T-helper 2 cell treated with Interferon-gamma antibody and Interleukin-4, amounts not matched to agents 5 μg/mL and 100 μg/mL, for 36 hours (primary cell): Measurements from ENCODE around the gene TSNAXIP1.

ENCODE experiments used
- DNase-seq: peaks from one replicate; pipeline ENCODE4 v3.0.0; 2021; ENCODE audit warnings: low spot score
- H3K27ac Mint-ChIP-seq: one replicate; pipeline ENCODE4 v1.8.0; 2021; ENCODE audit warnings: mild to moderate bottlenecking, mixed read lengths
- H3K27me3 Mint-ChIP-seq: one replicate; pipeline ENCODE4 v1.8.0; 2021; ENCODE audit warnings: low read depth, mixed read lengths
- H3K36me3 Mint-ChIP-seq: one replicate; pipeline ENCODE4 v1.8.0; 2021; ENCODE audit warnings: low read depth, mixed read lengths
- H3K4me1 Mint-ChIP-seq: one replicate; pipeline ENCODE4 v1.8.0; 2021; ENCODE audit warnings: low read depth, mixed read lengths
- H3K4me3 Mint-ChIP-seq: one replicate; pipeline ENCODE4 v1.8.0; 2022; ENCODE audit warnings: mild to moderate bottlenecking, moderate library complexity, mixed read lengths
- H3K9me3 Mint-ChIP-seq: one replicate; pipeline ENCODE4 v1.8.0; 2021; ENCODE audit warnings: mixed read lengths

Gene TSNAXIP1

GRCh38 chr16:67801883-67802282, 4.8 kb upstream of the TSNAXIP1 start:
- peaks cover 54% of the 10 kb centered on the region for H3K36me3 Mint-ChIP-seq
- H3K4me1 Mint-ChIP-seq, result peaks cover 44% of the 10 kb centered on the region
- no peak for DNase-seq

GRCh38 chr16:67803894-67804293, 2.8 kb upstream of the TSNAXIP1 start:
- Mint-ChIP-seq H3K4me3 (peak overlapping the region; percentile 45), H3K27ac (peak overlapping the region; percentile 55), H3K9me3 (no peaks in the 10 kb centered on the region), H3K4me1 (peaks cover 47% of the 10 kb centered on the region), H3K27me3 (no peaks in the 10 kb centered on the region), H3K36me3 (peaks cover 47% of the 10 kb centered on the region)
- DNase-seq, result no peak

More at GRCh38 chr16:67801883-67802282, 4.8 kb upstream of the TSNAXIP1 start:
- no peaks in the 10 kb centered on the region for H3K27me3 Mint-ChIP-seq
- no peaks in the 10 kb centered on the region for H3K9me3 Mint-ChIP-seq
- peak overlapping the region; percentile 69 for H3K27ac Mint-ChIP-seq
- peak overlapping the region; percentile 54 for H3K4me3 Mint-ChIP-seq

GRCh38 chr16:67804853-67805542, 1.7 kb upstream of the TSNAXIP1 start:
- Mint-ChIP-seq H3K4me3 (peak overlapping the region; percentile 95), H3K9me3 (no peaks in the 10 kb centered on the region), H3K4me1 (peaks cover 47% of the 10 kb centered on the region), H3K36me3 (peaks cover 41% of the 10 kb centered on the region), H3K27me3 (no peaks in the 10 kb centered on the region), H3K27ac (peak overlapping the region; percentile 83)
- DNase-seq, result no peak

GRCh38 chr16:67805718-67806427, 816 bp upstream of the TSNAXIP1 start:
- no peak for DNase-seq
- Mint-ChIP-seq H3K4me3 (peak overlapping the region; percentile 95), H3K4me1 (peaks cover 43% of the 10 kb centered on the region), H3K27me3 (no peaks in the 10 kb centered on the region), H3K36me3 (peaks cover 33% of the 10 kb centered on the region), H3K27ac (peak overlapping the region; percentile 83), H3K9me3 (no peaks in the 10 kb centered on the region)

DNA sequence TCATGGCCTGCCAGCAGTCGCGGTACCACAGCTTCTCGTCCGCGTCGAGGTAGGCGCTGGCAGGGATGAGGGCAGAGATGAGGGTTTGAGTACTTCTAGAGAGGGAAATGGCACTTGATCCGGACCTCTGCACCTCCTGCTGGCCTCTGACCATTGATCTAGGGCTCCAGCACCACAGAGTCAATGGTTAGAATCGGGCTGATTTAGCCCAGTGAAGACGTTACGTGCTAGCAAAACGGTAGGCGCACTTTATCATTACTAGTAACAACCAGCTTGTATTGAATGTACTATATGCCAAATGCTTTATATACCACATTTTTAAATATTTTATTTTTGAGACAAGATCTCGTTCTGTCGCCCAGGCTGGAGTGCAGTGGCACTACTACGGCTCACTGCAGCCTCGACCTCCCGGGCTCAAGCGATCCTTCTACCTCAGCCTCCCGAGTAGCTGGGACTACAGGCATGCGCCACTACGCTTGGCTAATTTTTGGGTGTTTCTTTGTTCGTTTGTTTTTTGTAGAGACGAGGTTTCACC, 526 bp downstream of the TSNAXIP1 start:
- peaks cover 21% of the 10 kb centered on the region for H3K36me3 Mint-ChIP-seq
- H3K27me3 Mint-ChIP-seq, result peaks cover 2% of the 10 kb centered on the region
- H3K9me3 Mint-ChIP-seq, result no peaks in the 10 kb centered on the region
- peaks cover 29% of the 10 kb centered on the region for H3K4me1 Mint-ChIP-seq
- H3K4me3 Mint-ChIP-seq, result peak overlapping the region; percentile 95
- no peak for DNase-seq
- peak overlapping the region; percentile 89 for H3K27ac Mint-ChIP-seq

GRCh38 chr16:67811899-67812298, 5.2 kb downstream of the TSNAXIP1 start:
- Mint-ChIP-seq H3K4me1 (peaks cover 8% of the 10 kb centered on the region), H3K27ac (no peak overlapping the region), H3K27me3 (peaks cover 2% of the 10 kb centered on the region), H3K4me3 (no peak overlapping the region), H3K9me3 (no peaks in the 10 kb centered on the region), H3K36me3 (no peaks in the 10 kb centered on the region)
- no peak for DNase-seq

DNA sequence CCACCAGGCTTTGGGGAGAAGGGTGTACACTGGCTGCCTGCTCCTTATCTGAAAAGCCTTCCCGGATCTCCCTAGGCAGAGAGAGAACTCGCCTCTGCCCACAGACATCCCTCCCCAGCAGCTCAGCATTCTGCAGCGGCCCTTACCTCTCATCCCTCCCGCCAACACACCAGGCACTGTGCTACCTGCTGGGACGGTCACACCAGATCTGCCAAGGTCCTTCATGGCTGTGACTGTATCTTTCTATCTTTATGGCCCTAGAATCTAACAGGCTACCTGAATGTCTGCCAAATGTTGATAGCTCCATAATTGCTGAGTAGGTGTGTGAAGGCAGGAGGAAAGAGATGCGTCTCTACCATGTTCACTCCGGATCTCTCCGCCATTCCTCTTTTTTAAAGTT, 7.9 kb downstream of the TSNAXIP1 start:
- DNase-seq, result no peak
- no peaks in the 10 kb centered on the region for H3K9me3 Mint-ChIP-seq
- peaks cover 5% of the 10 kb centered on the region for H3K4me1 Mint-ChIP-seq

GRCh38 chr16:67820608-67821259, 14.0 kb downstream of the TSNAXIP1 start:
- Mint-ChIP-seq H3K36me3 (no peaks in the 10 kb centered on the region), H3K27ac (no peak overlapping the region), H3K27me3 (no peaks in the 10 kb centered on the region), H3K9me3 (no peaks in the 10 kb centered on the region), H3K4me3 (no peak overlapping the region), H3K4me1 (peaks cover 5% of the 10 kb centered on the region)
- DNase-seq, result no peak

More for the DNA sequence above, 7.9 kb downstream of the TSNAXIP1 start:
- peaks cover 2% of the 10 kb centered on the region for H3K27me3 Mint-ChIP-seq
- no peak overlapping the region for H3K27ac Mint-ChIP-seq
- H3K36me3 Mint-ChIP-seq, result no peaks in the 10 kb centered on the region
- no peak overlapping the region for H3K4me3 Mint-ChIP-seq

DNA sequence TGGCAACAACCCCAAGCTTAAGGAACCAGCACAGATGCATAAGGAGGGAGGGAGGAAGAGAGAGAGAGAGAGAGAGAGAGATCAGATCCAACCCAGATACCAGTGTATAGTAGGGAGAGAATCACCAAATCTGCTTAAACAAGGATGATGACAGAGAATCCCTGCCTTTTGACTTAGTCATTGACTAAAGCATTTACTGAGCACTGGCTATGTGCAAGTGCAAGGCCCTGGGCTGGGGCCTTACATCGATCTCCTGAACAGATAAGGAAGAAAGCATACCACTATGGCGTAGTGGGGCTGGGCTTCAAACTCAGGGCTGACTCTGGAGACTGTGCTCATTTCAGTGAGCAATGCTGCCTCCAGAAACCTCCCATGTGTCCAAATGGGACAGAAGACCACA, 15.8 kb downstream of the TSNAXIP1 start:
- Mint-ChIP-seq H3K27ac (no peak overlapping the region), H3K4me1 (no peaks in the 10 kb centered on the region), H3K9me3 (no peaks in the 10 kb centered on the region), H3K36me3 (no peaks in the 10 kb centered on the region), H3K4me3 (no peak overlapping the region), H3K27me3 (no peaks in the 10 kb centered on the region)
- DNase-seq, result no peak

DNA sequence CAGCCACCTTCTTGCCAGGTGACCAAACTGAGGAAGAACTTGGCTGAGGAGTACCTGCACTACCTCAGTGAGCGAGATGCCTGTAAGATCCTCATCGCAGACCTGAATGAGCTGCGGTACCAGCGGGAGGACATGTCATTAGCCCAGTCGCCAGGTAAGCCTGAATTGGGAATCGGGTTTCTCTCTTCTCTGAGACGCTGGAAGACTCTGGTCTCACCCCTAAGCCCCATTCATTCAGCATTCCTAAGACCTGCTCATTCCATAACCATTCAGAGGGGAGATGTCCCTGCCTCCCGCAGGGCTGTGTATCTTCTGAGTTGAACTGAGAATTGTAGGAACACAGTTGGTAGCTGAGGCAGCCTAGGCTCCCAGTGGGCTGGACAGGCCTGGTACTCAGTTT, 18.4 kb downstream of the TSNAXIP1 start:
- H3K4me3 Mint-ChIP-seq, result no peak overlapping the region
- H3K36me3 Mint-ChIP-seq, result peaks cover 4% of the 10 kb centered on the region
- H3K27me3 Mint-ChIP-seq, result no peaks in the 10 kb centered on the region
- no peak for DNase-seq
- no peaks in the 10 kb centered on the region for H3K9me3 Mint-ChIP-seq
- no peak overlapping the region for H3K27ac Mint-ChIP-seq
- H3K4me1 Mint-ChIP-seq, result no peaks in the 10 kb centered on the region

- peaks cover 8% of the 10 kb centered on the region for H3K36me3 Mint-ChIP-seq
- no peaks in the 10 kb centered on the region for H3K9me3 Mint-ChIP-seq
- H3K27me3 Mint-ChIP-seq, result no peaks in the 10 kb centered on the region
- DNase-seq, result no peak
- no peak overlapping the region for H3K27ac Mint-ChIP-seq
- no peaks in the 10 kb centered on the region for H3K4me1 Mint-ChIP-seq
- H3K4me3 Mint-ChIP-seq, result no peak overlapping the region
Observed at GRCh38 chr16:67825906-67826305, 19.2 kb downstream of the TSNAXIP1 start.

DNA sequence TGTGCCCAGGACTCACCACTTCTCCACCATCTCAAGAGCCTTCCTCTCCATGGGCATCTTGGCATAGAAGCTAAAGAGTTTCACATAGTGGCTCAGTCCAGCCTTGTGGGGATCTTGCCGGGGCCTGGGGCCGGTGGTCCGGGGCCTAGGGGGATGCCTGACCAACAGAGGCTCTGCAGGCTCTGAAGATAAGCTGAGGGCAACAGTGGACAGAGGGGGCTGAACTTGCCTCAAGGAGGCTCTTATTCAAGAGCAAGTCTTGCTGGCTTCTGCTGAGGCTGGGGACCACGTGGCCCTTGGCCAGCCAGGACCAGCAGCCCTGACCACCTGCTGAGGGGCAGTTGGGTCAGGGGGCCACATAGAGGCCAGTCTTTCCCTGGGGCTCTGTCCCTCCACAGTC, 22.0 kb downstream of the TSNAXIP1 start:
- Mint-ChIP-seq H3K4me3 (no peak overlapping the region), H3K9me3 (no peaks in the 10 kb centered on the region), H3K27me3 (no peaks in the 10 kb centered on the region), H3K27ac (no peak overlapping the region), H3K36me3 (peaks cover 12% of the 10 kb centered on the region), H3K4me1 (peaks cover 7% of the 10 kb centered on the region)
- DNase-seq, result no peak

- H3K27ac Mint-ChIP-seq, result peak overlapping the region; percentile 34
Observed at GRCh38 chr16:67833030-67833414, 26.3 kb downstream of the TSNAXIP1 start.

More at GRCh38 chr16:67833030-67833414, 26.3 kb downstream of the TSNAXIP1 start:
- peaks cover 12% of the 10 kb centered on the region for H3K36me3 Mint-ChIP-seq
- H3K27me3 Mint-ChIP-seq, result no peaks in the 10 kb centered on the region
- peak overlapping the region; percentile 94 for H3K4me3 Mint-ChIP-seq
- DNase-seq, result no peak
- peaks cover 11% of the 10 kb centered on the region for H3K4me1 Mint-ChIP-seq
- no peaks in the 10 kb centered on the region for H3K9me3 Mint-ChIP-seq
